GM19193 (cell line): Measurements from ENCODE around the gene NHERF1.

Experiments used
- POLR2A ChIP-seq: IDR thresholded peaks from 4 replicates; pipeline ENCODE4 v1.6.1; 2011; ENCODE audit not compliant: insufficient read depth, insufficient read length; ENCODE audit errors: extremely low read depth

Gene NHERF1

DNA sequence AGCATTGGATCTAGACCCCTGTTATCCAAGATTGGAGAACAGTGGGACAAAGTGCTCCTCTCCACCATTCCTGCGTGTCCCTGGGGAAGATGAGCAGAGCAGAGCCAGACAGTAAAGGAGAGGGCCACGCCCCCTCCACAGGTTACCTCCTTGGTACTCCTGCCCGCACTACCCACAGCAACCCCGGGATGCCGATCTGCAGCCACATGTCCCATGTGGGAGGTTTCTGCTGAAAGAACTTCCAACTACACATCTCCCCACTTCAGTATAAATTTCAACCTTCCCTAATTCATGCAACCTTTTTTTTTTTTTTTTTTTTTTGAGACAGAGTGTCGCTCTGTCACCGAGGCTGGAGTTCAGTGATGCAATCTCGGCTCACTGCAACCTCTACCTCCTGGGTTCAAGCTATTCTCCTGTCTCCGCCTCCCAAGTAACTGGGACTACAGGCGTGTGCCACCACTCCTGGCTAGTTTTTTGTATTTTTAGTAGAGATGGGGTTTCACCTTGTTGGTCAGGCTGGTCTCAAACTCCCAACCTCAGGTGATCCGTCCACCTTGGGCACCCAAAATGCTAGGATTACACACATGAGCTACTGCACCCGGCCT lies 9.1 kb upstream of the NHERF1 start:
- TF ChIP-seq POLR2A, result no peak

DNA sequence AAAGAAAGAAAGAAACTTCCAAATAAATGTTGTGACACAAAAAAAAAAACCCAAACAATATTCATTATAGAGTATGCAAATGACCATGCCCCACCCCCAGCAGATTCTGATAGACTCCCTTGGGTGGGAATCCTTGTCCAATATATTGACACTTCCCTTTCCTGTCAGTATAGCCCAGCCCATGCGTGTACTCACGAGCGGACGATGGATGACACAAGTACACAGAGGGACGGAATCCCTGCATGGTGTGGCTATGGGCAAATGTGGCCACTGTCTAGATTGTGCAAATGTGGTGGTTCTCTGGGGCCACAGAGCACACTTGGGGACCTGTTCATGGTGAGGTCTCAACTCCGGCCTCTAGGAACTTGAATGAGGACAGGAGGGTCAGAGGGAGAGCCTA lies 8.3 kb upstream of the NHERF1 start:
- no peak for TF ChIP-seq POLR2A

DNA sequence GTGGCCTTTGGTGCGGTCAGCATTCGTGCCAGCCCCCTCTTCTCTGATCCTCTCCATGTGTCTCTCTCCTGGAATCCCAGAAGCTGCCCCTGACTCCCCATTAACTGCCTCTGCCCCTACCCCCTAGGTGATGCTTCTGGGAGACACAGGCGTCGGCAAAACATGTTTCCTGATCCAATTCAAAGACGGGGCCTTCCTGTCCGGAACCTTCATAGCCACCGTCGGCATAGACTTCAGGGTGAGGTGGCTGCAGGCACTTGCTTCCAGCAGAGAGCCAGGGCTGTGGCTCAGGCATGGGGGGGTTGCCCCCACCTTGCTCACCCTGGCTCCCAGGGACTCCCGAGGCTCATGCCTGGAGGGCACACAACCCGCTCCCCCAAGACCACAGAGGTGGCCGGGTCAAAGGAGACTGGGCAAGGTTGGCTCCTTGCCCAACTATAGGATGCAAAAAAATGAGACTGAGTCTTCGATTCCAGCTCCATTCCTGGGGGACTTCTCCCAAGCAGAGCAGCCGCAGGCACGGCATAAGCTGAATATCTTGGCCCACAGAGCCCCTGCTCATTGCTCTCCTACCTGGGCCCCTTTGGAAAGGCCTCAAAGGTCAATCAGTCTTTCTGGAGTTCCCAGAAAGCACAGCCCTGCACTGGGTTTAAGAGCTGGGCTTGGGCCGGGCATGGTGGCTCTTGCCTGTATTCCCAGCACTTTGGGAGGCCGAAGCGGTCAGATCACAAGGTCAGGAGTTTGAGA lies 7.6 kb upstream of the NHERF1 start:
- no peak for TF ChIP-seq POLR2A

DNA sequence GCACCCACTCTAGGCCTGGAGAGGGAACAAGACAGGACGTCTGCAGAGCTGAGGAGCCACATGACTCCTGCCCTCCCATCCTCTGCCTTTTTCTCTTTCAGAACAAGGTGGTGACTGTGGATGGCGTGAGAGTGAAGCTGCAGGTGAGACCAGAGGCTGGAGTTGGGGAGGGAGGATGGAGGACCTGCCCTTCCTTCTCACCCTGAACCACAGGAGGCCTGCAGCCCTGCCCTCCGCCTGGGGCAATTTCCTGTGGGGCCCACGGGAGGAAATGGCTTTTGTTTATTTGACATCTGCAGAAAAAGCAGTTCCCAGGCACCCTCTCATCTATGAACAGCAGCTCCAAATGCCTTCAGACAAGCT lies 6.3 kb upstream of the NHERF1 start:
- TF ChIP-seq POLR2A, result no peak

DNA sequence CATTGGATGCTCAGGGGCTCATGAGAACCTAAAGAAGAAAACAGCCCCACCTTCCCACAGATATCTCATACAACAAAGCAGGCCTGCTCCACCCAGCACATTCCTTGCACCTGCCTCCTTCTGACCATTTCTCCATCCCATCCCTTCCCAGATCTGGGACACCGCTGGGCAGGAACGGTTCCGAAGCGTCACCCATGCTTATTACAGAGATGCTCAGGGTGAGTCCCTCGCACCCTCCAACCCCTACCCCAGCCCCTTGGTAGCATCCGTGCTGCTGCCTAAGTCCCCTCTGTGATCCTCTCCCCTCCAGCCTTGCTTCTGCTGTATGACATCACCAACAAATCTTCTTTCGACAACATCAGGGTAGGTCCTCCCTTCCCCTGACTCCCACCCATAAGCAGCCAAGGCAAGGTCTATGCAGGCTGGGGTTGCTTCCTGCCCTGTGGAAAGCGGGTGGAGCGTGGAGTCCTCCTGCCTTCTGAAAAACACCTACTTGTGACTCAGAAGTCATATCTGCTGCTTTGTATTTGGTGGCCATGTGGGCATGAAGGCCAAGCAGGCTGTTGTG lies 5.4 kb upstream of the NHERF1 start:
- TF ChIP-seq POLR2A, result no peak

DNA sequence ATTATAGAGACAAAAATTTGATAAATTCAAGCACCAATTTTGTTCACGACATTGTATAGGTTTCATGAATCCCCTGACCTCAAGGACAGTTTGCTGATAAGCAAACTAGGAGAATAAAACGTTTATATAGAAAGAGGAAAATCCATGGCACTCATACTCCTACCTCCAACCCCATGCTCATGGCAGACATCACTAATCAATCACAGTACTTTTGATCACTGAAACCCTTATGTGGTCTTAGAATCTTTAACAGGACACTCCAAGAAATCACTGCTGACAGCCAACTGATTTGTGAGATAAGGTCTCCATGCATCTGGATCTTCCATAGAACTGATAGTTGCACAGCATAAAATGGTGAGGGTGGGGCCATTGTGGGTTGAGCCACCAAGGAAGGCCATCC lies 4.7 kb upstream of the NHERF1 start:
- no peak for TF ChIP-seq POLR2A

DNA sequence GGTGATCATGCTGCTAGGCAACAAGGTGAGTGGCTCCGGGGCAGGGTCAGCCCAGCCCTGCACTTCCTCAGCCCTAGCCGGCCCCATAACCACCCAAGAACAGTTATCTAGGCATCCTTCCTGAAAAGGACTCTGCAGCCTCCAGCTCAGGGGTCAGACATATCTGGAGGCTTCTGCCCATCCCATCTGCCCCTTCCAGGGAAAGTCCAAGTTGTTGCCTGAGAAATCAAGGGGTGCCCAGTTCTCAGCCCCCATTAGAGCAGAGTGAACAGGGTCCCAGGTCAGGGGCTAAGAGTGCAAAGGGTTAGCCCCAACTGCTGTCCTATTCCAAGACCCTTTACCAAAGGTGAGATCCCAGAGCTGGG lies 4.1 kb upstream of the NHERF1 start:
- TF ChIP-seq POLR2A, result no peak

DNA sequence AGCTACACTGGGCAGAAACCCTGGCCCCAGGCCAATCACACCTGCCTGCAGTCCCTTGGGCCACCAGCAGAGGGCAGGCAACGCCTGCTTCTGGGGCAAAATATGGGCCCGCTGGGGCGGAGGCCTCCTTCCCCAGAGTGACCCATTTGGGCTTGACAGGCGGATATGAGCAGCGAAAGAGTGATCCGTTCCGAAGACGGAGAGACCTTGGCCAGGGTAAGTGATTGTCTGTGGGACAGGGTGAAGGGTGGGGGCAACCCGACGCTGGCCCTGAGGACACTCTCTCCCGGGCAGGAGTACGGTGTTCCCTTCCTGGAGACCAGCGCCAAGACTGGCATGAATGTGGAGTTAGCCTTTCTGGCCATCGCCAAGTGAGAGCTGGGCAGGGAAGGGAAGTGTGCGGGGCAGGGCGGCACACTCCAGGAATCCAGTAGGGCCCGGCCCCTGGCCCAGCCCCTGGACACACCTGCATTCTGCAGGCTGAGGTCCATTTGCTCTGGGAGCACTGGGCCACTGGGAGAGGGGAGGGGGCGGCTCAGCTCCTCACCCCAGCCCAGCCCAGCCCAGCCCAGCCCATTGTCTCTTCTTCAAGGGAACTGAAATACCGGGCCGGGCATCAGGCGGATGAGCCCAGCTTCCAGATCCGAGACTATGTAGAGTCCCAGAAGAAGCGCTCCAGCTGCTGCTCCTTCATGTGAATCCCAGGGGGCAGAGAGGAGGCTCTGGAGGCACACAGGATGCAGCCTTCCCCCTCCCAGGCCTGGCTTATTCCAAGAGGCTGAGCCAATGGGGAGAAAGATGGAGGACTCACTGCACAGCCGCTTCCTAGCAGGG lies 3.5 kb upstream of the NHERF1 start:
- no peak for TF ChIP-seq POLR2A

DNA sequence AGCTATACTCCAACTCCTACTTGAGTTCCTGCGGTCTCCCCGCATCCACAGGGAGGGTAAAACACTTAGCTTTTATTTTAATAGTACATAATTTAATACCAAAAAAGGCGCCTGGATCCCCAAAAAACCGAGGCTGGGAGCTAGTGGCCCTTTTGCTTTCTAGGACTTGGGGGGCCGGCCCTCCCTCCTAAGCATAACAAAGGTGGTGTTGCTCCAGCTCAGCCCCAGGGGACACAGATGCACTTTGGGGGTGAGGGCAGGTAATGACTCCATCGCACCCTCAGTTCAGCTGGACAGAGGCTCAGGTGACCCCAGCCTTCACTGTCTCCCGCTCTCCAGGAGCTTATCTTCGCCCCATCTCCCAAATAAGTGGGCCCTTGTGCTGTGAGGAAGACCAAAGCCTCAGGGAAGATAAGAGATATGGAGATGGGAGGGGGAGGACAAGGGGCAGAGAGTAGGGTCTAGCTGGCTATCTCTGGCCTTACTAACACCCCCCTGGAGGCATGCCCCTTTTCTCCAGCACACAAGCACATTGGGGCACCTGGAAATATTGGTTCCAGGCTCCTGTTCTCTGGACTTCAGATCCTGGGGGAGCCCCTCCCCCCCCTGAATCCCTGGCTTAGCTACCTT lies 2.8 kb upstream of the NHERF1 start:
- no peak for TF ChIP-seq POLR2A

DNA sequence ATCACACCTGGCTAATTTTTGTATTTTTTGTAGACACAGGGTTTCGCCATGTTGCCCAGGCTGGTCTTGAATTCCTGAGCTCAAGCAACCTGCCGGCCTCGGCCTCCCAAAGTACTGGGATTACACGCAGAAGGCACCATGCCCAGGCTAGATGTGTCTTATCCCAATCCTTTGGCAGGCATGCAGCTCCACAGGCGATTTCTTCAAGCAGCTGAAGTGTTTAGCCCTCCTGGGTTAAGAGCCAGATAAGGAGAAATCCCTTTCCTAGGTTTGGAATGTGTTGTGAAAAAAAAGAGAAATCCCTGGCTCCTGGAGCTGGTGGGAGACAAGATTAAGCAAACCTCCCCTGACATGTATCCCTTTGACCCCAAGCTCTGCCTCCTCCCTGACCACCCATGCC lies 2.1 kb upstream of the NHERF1 start:
- no peak for TF ChIP-seq POLR2A

DNA sequence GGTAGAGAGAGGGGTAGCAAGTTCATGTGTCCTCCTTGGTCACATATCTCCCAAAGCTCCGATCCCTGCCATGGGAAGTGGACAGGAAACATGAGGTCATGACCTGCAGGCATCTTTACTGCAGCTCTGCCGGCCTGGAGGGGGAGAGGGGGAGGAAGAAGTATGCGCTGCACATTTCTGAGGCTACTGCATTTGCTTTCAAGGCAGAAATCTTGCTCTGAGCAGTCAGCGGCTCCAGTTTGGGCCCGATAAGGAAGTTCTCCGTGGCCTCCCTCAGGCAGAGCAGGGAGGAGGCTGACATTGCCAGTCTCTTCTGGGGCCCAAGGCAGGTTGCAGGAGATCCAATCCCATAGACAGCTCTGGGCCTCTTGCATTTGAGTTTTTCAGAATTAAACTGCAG lies 1.5 kb upstream of the NHERF1 start:
- no peak for TF ChIP-seq POLR2A

DNA sequence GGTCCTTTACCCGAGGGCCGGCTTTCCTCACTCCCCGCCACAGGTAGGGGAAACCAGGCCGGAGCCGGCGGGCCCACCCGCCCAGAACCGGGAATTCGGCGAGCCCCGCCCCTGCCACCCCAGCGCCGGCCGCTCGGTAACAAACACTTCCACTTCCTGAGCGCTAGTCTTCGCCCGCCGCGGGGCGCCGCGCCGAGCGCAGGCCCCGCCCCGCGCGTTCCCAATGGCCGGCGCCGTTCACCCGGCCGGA lies 224 bp upstream of the NHERF1 start:
- TF ChIP-seq POLR2A, result no peak

DNA sequence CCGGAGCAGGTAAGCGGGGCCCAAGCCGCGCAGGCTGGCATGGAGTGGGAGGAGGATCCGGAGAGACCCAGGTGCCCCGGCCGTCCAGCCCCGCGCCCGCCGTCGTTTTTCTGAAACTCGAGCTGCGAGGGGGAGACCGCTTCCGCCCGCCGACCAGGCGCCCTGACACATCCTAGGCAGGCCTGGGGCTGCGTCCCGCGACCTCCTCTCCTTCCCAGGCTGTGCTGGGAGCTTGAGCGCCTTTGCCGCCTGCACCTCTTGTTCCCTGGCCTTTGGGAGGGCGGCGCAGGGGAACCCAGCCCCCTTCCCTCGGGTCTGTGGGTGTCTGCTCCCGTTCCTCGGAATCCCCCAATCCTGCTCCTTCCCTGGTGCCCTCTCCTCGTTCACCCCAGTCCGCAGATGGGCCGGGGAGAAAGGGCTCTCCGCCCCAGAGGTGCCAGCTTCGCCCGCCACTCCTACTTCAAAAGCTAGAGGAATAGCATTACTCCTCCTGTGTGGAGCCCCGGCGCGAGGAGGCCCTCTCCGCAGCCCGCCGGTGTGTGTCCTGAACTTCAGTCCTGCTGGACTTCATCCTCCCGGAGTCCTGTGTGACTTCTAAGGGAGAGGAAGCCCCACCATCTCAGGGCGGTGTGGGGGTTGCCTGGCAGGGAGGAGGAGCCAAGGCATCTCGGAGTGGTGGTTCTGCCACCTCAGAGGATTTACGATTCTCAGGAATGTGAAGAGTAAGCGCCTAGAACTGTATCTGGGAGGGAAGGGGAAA lies 1.0 kb downstream of the NHERF1 start:
- TF ChIP-seq POLR2A, result no peak

DNA sequence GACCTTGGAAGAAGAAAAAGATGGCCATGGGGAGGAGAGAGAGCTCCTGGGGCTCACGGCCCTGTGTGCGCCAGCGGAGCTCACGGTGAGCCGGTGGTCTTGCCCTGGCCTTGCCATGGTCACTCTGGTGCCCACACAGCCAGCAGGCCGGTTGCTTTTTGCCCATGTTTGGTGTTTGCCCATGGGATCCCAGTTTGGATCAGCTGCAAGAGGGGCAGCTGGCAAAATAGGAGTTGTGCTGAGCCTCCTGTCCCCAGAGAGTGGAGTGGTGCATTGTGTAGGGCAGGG lies 1.6 kb downstream of the NHERF1 start:
- TF ChIP-seq POLR2A, result no peak
